Measurements from ENCODE around the gene MIGA2. TPM values are rescaled to one million over a fixed set of nuclear protein-coding genes. Genes with fewer than 3 reads are reported as not detected.

The MIGA2 gene
- total and polyA plus RNA-seq, 4 donors: 8.0 to 42.6 (median 16.9) TPM

DNA sequence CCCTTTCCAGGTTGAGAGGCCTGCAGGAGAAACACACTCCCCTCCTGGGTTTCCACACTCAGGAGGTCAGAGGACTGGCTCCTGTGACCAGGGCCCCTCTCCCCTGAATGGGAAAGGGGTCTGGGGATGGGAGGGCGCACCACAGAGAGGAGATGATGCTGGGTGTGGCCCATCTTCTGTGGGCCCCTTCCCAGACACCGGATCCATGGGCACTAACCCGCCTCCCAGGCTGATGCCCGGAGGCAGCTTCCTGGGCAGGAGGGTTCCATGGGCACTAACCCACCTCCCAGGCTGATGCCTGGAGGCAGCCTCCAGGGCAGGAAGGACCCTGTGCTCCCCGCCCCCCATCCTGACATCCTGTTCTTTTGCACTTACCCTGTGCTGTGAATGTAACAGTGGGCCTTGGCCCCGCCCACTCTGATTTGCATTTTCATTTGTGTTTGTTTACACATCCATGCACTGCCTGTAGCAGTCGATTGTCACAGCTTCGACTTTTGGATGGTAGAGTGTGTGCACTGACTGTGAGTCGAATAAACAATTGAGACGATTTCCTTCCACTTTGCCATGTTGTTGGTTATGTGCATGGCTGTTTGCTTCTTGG lies 35.2 kb downstream of the MIGA2 start (continued):
- TF ChIP-seq, protein P1, sequence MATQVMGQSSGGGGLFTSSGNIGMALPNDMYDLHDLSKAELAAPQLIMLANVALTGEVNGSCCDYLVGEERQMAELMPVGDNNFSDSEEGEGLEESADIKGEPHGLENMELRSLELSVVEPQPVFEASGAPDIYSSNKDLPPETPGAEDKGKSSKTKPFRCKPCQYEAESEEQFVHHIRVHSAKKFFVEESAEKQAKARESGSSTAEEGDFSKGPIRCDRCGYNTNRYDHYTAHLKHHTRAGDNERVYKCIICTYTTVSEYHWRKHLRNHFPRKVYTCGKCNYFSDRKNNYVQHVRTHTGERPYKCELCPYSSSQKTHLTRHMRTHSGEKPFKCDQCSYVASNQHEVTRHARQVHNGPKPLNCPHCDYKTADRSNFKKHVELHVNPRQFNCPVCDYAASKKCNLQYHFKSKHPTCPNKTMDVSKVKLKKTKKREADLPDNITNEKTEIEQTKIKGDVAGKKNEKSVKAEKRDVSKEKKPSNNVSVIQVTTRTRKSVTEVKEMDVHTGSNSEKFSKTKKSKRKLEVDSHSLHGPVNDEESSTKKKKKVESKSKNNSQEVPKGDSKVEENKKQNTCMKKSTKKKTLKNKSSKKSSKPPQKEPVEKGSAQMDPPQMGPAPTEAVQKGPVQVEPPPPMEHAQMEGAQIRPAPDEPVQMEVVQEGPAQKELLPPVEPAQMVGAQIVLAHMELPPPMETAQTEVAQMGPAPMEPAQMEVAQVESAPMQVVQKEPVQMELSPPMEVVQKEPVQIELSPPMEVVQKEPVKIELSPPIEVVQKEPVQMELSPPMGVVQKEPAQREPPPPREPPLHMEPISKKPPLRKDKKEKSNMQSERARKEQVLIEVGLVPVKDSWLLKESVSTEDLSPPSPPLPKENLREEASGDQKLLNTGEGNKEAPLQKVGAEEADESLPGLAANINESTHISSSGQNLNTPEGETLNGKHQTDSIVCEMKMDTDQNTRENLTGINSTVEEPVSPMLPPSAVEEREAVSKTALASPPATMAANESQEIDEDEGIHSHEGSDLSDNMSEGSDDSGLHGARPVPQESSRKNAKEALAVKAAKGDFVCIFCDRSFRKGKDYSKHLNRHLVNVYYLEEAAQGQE (IDR thresholded peaks at IDR 0.05): no peak
- no peak for TF ChIP-seq NR2F2 (IDR thresholded peaks at IDR 0.05)

DNA sequence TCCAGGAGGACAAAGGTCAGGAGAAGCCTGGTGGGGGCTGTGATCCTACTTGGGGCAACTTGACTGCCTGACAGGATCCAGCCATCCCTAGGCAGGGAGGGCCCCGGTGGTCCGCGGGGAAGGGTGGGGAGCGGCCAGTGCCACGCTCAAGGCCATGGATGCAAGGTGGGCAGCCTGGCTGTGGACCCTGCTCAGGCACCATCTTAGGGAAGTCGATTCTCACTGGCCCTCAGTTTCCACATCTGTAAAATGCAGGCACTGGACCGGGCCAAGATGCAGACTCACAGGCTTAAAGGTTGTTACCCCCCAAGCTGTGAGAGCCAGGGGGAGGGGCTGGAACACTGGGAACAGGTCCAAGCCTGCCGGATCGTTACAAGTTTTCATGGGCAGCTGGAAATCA lies 35.7 kb downstream of the MIGA2 start:
- peak; percentile 52 for DNase-seq (ENCODE audit: low spot score)
- WGBS: 63% methylated on average over 9 of the region's 9 CpGs
- Histone ChIP-seq H3K4me3 (ENCODE audit: low read depth in 1 of 3, low read length in 3 of 3) (no peak overlapping the region), H3K36me3 (ENCODE audit: control insufficient read depth in 4 of 4, insufficient read depth in 3 of 4, low read depth in 1 of 4, low read length in 3 of 4) (peaks cover 0 to 6% (median 0%) of the 10 kb centered on the region in 4 donors), H3K4me1 (ENCODE audit: control insufficient read depth in 4 of 4, insufficient read depth in 4 of 4, low read length in 3 of 4) (peaks cover 25 to 65% (median 48%) of the 10 kb centered on the region in 4 donors), H3K27me3 (ENCODE audit: control insufficient read depth in 4 of 4, insufficient read depth in 4 of 4, low read length in 3 of 4) (no peaks in the 10 kb centered on the region), H3K9me3 (ENCODE audit: control insufficient read depth in 4 of 4, low read length in 3 of 4) (no peaks in the 10 kb centered on the region), H3K9ac (ENCODE audit: low read depth in 1 of 2, low read length in 2 of 2) (no peak overlapping the region), H3K27ac (ENCODE audit: low read depth in 1 of 2, low read length in 2 of 2) (no peak overlapping the region)
- no peak for TF ChIP-seq FOXA2 (IDR thresholded peaks at IDR 0.05)
- peak in 1 of 2 donors; percentile 22 for TF ChIP-seq HNF4A (conservative IDR thresholded peaks at IDR 0.05)

DNA sequence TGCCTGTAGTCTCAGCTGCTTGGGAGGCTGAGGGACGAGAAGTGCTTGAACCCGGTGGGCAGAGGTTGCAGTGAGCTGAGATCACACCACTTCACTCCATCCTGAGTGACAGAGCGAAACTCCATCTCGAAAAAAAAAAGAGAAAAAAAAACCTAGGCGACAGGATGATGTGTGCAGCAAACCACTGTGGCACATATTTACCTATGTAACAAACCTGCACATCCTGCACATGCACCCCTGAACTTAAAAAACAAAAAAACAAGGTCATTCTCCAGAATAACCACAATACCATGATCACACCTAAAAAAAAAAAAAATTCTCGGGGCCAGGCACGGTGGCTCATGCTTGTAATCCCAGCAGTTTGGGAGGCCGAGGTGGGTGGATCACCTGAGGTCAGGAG lies 37.0 kb downstream of the MIGA2 start:
- no peak for DNase-seq (ENCODE audit: low spot score)
- Histone ChIP-seq H3K27me3 (ENCODE audit: control insufficient read depth in 4 of 4, insufficient read depth in 4 of 4, low read length in 3 of 4) (no peaks in the 10 kb centered on the region), H3K4me3 (ENCODE audit: low read depth in 1 of 3, low read length in 3 of 3) (no peak overlapping the region), H3K9me3 (ENCODE audit: control insufficient read depth in 4 of 4, low read length in 3 of 4) (no peaks in the 10 kb centered on the region), H3K36me3 (ENCODE audit: control insufficient read depth in 4 of 4, insufficient read depth in 3 of 4, low read depth in 1 of 4, low read length in 3 of 4) (no peaks in the 10 kb centered on the region), H3K9ac (ENCODE audit: low read depth in 1 of 2, low read length in 2 of 2) (no peak overlapping the region), H3K27ac (ENCODE audit: low read depth in 1 of 2, low read length in 2 of 2) (no peak overlapping the region), H3K4me1 (ENCODE audit: control insufficient read depth in 4 of 4, insufficient read depth in 4 of 4, low read length in 3 of 4) (peaks cover 25 to 65% (median 52%) of the 10 kb centered on the region in 4 donors)
- WGBS: 86% methylated on average over 8 of the region's 8 CpGs
- TF ChIP-seq GABPA (IDR thresholded peaks at IDR 0.05 in 1 of 2, conservative IDR thresholded peaks at IDR 0.05 in 1 of 2): no peak
- TF ChIP-seq, protein P2, sequence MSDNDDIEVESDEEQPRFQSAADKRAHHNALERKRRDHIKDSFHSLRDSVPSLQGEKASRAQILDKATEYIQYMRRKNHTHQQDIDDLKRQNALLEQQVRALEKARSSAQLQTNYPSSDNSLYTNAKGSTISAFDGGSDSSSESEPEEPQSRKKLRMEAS (IDR thresholded peaks at IDR 0.05): no peak
- no peak for TF ChIP-seq TAF1 (conservative IDR thresholded peaks at IDR 0.05)
- no peak for TF ChIP-seq FOXA1 (IDR thresholded peaks at IDR 0.05)
- TF ChIP-seq, protein P3, sequence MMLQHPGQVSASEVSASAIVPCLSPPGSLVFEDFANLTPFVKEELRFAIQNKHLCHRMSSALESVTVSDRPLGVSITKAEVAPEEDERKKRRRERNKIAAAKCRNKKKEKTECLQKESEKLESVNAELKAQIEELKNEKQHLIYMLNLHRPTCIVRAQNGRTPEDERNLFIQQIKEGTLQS (IDR thresholded peaks at IDR 0.05): no peak

DNA sequence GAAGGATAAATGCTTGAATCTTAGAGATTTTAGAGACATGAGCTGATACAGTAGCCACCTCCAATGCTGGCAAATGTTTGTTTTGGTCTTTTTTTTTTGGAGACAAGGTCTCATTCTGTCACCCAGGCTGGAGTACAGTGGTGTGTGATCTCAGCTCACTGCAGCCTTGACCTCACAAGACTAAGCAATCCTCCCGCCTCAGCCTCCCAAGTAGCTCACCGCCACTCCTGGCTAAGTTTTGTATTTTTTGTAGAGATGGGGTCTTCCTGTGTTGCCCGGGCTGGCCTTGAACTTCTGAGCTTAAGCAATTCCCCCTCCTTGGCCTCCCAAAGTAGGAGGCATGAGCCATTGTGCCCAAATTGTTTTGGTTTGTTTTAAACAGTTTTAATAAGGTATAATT lies 37.7 kb downstream of the MIGA2 start:
- Histone ChIP-seq H3K27ac (ENCODE audit: low read depth in 1 of 2, low read length in 2 of 2) (no peak overlapping the region), H3K27me3 (ENCODE audit: control insufficient read depth in 4 of 4, insufficient read depth in 4 of 4, low read length in 3 of 4) (no peaks in the 10 kb centered on the region), H3K4me3 (ENCODE audit: low read depth in 1 of 3, low read length in 3 of 3) (no peak overlapping the region), H3K9ac (ENCODE audit: low read depth in 1 of 2, low read length in 2 of 2) (no peak overlapping the region), H3K9me3 (ENCODE audit: control insufficient read depth in 4 of 4, low read length in 3 of 4) (no peaks in the 10 kb centered on the region), H3K4me1 (ENCODE audit: control insufficient read depth in 4 of 4, insufficient read depth in 4 of 4, low read length in 3 of 4) (peaks cover 25 to 65% (median 52%) of the 10 kb centered on the region in 4 donors), H3K36me3 (ENCODE audit: control insufficient read depth in 4 of 4, insufficient read depth in 3 of 4, low read depth in 1 of 4, low read length in 3 of 4) (no peaks in the 10 kb centered on the region)
- TF ChIP-seq, protein P3 (IDR thresholded peaks at IDR 0.05): no peak
- TF ChIP-seq, protein P4, sequence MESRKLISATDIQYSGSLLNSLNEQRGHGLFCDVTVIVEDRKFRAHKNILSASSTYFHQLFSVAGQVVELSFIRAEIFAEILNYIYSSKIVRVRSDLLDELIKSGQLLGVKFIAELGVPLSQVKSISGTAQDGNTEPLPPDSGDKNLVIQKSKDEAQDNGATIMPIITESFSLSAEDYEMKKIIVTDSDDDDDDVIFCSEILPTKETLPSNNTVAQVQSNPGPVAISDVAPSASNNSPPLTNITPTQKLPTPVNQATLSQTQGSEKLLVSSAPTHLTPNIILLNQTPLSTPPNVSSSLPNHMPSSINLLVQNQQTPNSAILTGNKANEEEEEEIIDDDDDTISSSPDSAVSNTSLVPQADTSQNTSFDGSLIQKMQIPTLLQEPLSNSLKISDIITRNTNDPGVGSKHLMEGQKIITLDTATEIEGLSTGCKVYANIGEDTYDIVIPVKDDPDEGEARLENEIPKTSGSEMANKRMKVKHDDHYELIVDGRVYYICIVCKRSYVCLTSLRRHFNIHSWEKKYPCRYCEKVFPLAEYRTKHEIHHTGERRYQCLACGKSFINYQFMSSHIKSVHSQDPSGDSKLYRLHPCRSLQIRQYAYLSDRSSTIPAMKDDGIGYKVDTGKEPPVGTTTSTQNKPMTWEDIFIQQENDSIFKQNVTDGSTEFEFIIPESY (IDR thresholded peaks at IDR 0.05): no peak
- TF ChIP-seq FOXA1 (IDR thresholded peaks at IDR 0.05) (no peak), RAD21 (IDR thresholded peaks at IDR 0.05) (no peak), YY1 (IDR thresholded peaks at IDR 0.05) (no peak)
- no peak for DNase-seq (ENCODE audit: low spot score)
- 88% methylated on average over 3 of the region's 3 CpGs for WGBS
